ENCODE data around the gene PRRT1. TPM values are rescaled to one million over a fixed set of nuclear protein-coding genes. Genes with fewer than 3 reads are reported as not detected.

Gene PRRT1
- total RNA-seq, 1 donor: under 0.01 TPM

DNA sequence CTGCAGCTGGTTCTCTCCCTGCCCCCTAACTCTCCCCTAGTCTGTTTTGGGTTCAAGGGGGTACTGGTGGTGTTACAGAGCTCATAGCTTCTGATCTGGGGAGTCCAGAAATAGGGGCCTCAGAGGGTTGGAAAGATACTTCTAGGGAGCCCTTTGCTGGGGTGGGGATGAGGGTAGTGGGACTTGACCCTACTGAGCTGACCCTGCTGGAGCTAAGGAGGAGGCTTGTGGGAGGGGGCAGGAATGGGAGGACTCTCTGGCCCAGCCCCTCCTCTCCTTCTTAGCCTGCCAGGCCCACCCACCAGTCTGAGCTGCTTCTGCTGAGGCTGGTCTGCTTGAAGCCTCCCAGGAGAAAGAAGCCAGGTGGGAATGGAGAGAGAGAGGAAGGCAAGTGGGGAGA is 12.6 kb upstream of the PRRT1 start, which contains the start of gene EGFL8:
EGFL8 (plus strand) TSS at position 301 of the 400 bp plus-strand sequence. CDS start 1,571 bp downstream, outside the sequence.
- DNase-seq (ENCODE audit: insufficient read length, low spot score, missing footprints): peak; percentile 79
- no peak within 1 kb of the TSS for H3K27ac ChIP-seq (ENCODE audit: low read depth, low read length)
- H2AFZ ChIP-seq (ENCODE audit: low read length): no peak within 1 kb of the TSS
- H4K20me1 ChIP-seq (ENCODE audit: insufficient read depth, low read length): no peaks in the 10 kb centered on the region
- H3K4me1 ChIP-seq (ENCODE audit: insufficient read depth, low read length): peaks cover 6% of the 10 kb centered on the region
- H3K4me2 ChIP-seq (ENCODE audit: insufficient read depth, low read length): no peak within 1 kb of the TSS
- TF ChIP-seq, protein P1, sequence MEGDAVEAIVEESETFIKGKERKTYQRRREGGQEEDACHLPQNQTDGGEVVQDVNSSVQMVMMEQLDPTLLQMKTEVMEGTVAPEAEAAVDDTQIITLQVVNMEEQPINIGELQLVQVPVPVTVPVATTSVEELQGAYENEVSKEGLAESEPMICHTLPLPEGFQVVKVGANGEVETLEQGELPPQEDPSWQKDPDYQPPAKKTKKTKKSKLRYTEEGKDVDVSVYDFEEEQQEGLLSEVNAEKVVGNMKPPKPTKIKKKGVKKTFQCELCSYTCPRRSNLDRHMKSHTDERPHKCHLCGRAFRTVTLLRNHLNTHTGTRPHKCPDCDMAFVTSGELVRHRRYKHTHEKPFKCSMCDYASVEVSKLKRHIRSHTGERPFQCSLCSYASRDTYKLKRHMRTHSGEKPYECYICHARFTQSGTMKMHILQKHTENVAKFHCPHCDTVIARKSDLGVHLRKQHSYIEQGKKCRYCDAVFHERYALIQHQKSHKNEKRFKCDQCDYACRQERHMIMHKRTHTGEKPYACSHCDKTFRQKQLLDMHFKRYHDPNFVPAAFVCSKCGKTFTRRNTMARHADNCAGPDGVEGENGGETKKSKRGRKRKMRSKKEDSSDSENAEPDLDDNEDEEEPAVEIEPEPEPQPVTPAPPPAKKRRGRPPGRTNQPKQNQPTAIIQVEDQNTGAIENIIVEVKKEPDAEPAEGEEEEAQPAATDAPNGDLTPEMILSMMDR (IDR thresholded peaks at IDR 0.05; ENCODE audit: extremely low read depth, low read depth, low read length): no peak
- no peaks in the 10 kb centered on the region for H3K27me3 ChIP-seq (ENCODE audit: insufficient read depth, low read length)
- peaks cover 25% of the 10 kb centered on the region for H3K36me3 ChIP-seq (ENCODE audit: insufficient read depth, low read length)
- no peaks in the 10 kb centered on the region for H3K9me3 ChIP-seq (ENCODE audit: low read depth, low read length)
- H3K4me3 ChIP-seq (ENCODE audit: insufficient read depth, low read length): no peak within 1 kb of the TSS
- no peaks in the 10 kb centered on the region for H3K79me2 ChIP-seq (ENCODE audit: insufficient read depth, low read length)

DNA sequence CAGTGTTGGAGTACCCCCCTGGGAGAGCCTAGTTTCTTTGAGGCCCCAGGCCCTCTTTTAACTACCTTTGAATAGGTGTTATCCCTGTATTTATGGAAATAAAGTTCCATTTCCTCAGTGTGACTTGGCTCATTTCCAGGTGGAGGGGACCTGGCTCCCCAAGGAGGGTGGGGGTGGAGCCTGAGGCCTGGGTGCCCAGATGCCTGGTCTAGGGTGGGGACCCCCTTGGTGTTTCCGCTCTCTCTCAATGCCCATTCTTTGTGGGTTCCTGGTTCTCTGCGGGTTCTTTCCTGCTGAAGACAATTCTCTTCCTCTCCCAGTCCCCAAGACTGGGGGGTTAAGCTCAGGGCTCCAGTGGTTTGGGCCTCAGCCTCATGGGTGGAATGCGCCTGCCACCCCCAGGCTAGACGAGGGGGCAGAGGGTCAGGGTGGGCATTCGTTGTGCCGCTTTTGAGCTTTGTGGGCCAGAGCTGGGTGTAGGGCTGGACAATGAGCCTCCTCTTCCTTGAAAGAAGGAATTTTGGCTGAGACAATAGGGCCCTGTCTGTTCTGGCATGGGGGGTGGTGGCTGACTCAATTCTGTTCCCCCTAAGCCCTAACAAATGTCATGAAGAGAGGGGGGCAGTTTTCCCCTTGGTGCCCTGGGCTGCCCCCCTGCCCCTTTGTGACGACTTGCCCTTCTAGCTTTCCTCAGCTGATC is 12.0 kb upstream of the PRRT1 start:
- peaks cover under 1% of the 10 kb centered on the region for H3K4me1 ChIP-seq (ENCODE audit: insufficient read depth, low read length)
- peak; percentile 37 for DNase-seq (ENCODE audit: insufficient read length, low spot score, missing footprints)
- H3K9me3 ChIP-seq (ENCODE audit: low read depth, low read length): no peaks in the 10 kb centered on the region
- no peak overlapping the region for H3K27ac ChIP-seq (ENCODE audit: low read depth, low read length)
- H3K27me3 ChIP-seq (ENCODE audit: insufficient read depth, low read length): no peaks in the 10 kb centered on the region
- H3K4me3 ChIP-seq (ENCODE audit: insufficient read depth, low read length): no peak overlapping the region
- no peak overlapping the region for H3K4me2 ChIP-seq (ENCODE audit: insufficient read depth, low read length)
- no peaks in the 10 kb centered on the region for H3K79me2 ChIP-seq (ENCODE audit: insufficient read depth, low read length)
- peaks cover 22% of the 10 kb centered on the region for H3K36me3 ChIP-seq (ENCODE audit: insufficient read depth, low read length)
- no peaks in the 10 kb centered on the region for H4K20me1 ChIP-seq (ENCODE audit: insufficient read depth, low read length)
- no peak overlapping the region for H2AFZ ChIP-seq (ENCODE audit: low read length)
- TF ChIP-seq, protein P1 (IDR thresholded peaks at IDR 0.05; ENCODE audit: extremely low read depth, low read depth, low read length): no peak

DNA sequence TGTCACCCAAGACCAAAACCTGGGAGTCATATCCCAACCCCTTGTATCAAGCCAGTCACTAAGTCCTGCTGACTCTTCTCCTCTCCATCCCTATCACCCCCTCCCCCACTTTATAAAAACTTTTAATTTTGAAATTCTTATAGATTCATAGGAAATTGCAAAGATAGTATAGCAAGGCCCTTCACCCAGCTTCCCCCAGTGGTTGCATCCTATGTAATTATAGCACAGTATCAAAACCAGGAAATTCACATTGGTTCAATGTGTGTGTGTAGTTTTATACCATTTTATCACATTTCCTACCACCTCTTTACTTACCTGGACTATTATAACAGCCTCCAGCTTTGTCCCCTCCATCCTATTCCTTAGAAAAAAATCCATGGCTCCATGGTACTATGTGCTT is 6.3 kb upstream of the PRRT1 start:
- TF ChIP-seq, protein P1 (IDR thresholded peaks at IDR 0.05; ENCODE audit: extremely low read depth, low read depth, low read length): no peak
- no peaks in the 10 kb centered on the region for H3K27me3 ChIP-seq (ENCODE audit: insufficient read depth, low read length)
- peaks cover 20% of the 10 kb centered on the region for H3K36me3 ChIP-seq (ENCODE audit: insufficient read depth, low read length)
- DNase-seq (ENCODE audit: insufficient read length, low spot score, missing footprints): peak; percentile 22
- H3K79me2 ChIP-seq (ENCODE audit: insufficient read depth, low read length): peaks cover 18% of the 10 kb centered on the region
- H3K4me2 ChIP-seq (ENCODE audit: insufficient read depth, low read length): no peak overlapping the region
- peaks cover 12% of the 10 kb centered on the region for H3K4me1 ChIP-seq (ENCODE audit: insufficient read depth, low read length)
- H4K20me1 ChIP-seq (ENCODE audit: insufficient read depth, low read length): peaks cover 6% of the 10 kb centered on the region
- no peak overlapping the region for H3K4me3 ChIP-seq (ENCODE audit: insufficient read depth, low read length)
- H2AFZ ChIP-seq (ENCODE audit: low read length): no peak overlapping the region
- H3K27ac ChIP-seq (ENCODE audit: low read depth, low read length): no peak overlapping the region
- H3K9me3 ChIP-seq (ENCODE audit: low read depth, low read length): no peaks in the 10 kb centered on the region

DNA sequence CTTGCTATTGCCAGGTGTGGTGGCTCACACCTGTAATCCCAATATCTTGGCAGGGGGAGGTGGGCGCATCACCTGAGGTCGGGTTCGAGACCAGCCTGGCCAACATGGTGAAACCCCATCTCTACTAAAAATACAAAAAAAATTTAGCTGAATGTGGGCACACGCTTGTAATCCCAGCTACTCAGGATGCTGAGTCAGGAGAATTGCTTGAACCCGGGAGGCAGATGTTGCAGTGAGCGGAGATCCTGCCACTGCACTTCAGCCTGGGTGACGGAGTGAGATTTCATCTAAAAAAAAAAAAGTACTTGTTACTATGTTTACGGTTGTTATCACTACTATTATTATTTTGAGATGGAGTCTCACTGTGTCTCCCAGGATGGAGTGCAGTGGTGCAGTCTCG is 5.2 kb upstream of the PRRT1 start:
- peaks cover 6% of the 10 kb centered on the region for H4K20me1 ChIP-seq (ENCODE audit: insufficient read depth, low read length)
- H3K9me3 ChIP-seq (ENCODE audit: low read depth, low read length): no peaks in the 10 kb centered on the region
- no peak for DNase-seq (ENCODE audit: insufficient read length, low spot score, missing footprints)
- H3K27ac ChIP-seq (ENCODE audit: low read depth, low read length): no peak overlapping the region
- peaks cover 18% of the 10 kb centered on the region for H3K79me2 ChIP-seq (ENCODE audit: insufficient read depth, low read length)
- H3K4me1 ChIP-seq (ENCODE audit: insufficient read depth, low read length): peaks cover 24% of the 10 kb centered on the region
- H3K36me3 ChIP-seq (ENCODE audit: insufficient read depth, low read length): peaks cover 14% of the 10 kb centered on the region
- H2AFZ ChIP-seq (ENCODE audit: low read length): no peak overlapping the region
- no peak overlapping the region for H3K4me3 ChIP-seq (ENCODE audit: insufficient read depth, low read length)
- no peaks in the 10 kb centered on the region for H3K27me3 ChIP-seq (ENCODE audit: insufficient read depth, low read length)
- TF ChIP-seq, protein P1 (IDR thresholded peaks at IDR 0.05; ENCODE audit: extremely low read depth, low read depth, low read length): no peak
- H3K4me2 ChIP-seq (ENCODE audit: insufficient read depth, low read length): no peak overlapping the region
